HG02588 (cell line): ENCODE data around the gene LRMDA.
"Not testable (repeated sequence)": the region's sequence is repeated elsewhere in the genome, so short reads cannot be mapped to it uniquely, and the experiment has no call there.

Experiments used
- ATAC-seq: cut with Tn5 transposase; IDR thresholded peaks from one replicate; pipeline ENCODE4 v1.9.1; 2021; ENCODE audit warnings: mild to moderate bottlenecking, moderate library complexity; ENCODE audit not compliant: unreplicated experiment

The LRMDA gene

GRCh38 chr10:75502389-75502788 lies 71.0 kb downstream of the LRMDA start:
- no peak for ATAC-seq

GRCh38 chr10:75502838-75503237 lies 71.4 kb downstream of the LRMDA start:
- ATAC-seq: no peak

GRCh38 chr10:75505293-75505692 lies 73.9 kb downstream of the LRMDA start:
- no peak for ATAC-seq

DNA sequence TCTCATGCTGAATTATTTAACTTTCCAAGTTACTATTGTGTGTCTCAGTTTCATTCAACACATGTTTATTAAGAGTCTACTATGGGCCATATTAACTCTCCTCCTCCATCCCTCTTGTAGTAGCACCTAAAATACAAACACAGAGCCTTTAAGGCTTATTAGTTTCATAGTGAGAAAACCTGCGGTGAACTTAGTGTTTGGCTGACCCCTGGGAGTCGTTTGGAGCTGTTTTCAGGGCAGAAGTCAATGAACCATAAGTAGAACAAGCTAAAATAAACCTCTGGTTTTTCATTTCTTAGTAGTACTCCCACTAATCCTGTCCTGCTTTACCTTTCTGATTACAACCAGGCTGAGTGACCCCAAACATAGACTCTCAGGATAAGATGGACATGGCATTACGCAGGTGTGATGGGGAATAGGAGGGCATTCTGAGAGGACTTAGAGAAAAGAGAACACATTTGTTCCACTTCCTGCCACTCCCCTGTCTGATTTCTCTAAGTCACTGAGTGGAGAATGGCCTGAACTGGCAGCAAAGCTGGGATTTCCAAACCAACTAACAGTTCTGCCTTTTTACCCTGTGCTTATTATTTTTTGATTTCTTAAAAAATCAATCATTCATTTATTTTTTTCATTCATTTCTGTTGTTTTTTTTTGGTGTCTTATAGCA lies 74.5 kb downstream of the LRMDA start:
- peak; percentile 64 for ATAC-seq

- ATAC-seq: peak; percentile 6
These were observed 75.5 kb downstream of the LRMDA start for GRCh38 chr10:75506930-75507329.

DNA sequence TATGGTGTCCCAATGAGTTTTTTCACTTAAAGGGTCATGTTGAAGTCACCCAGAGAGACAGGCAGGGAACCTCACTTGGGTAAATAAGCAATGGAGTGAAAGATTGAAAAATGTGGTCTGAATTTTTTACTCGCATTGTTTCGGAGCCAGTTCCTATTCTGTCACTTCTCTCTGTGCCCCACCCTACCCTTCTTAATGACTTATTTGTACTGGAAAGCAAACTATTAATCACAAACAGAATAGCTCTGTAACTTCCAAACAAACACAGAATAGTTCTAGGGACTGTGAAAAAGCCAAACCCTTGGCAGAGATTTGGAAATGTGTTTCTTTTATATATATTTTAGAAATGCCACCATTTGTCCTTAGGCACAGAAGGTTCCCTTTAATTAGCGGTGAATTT lies 76.0 kb downstream of the LRMDA start:
- ATAC-seq: no peak

GRCh38 chr10:75508239-75508813 lies 76.9 kb downstream of the LRMDA start:
- ATAC-seq: no peak

DNA sequence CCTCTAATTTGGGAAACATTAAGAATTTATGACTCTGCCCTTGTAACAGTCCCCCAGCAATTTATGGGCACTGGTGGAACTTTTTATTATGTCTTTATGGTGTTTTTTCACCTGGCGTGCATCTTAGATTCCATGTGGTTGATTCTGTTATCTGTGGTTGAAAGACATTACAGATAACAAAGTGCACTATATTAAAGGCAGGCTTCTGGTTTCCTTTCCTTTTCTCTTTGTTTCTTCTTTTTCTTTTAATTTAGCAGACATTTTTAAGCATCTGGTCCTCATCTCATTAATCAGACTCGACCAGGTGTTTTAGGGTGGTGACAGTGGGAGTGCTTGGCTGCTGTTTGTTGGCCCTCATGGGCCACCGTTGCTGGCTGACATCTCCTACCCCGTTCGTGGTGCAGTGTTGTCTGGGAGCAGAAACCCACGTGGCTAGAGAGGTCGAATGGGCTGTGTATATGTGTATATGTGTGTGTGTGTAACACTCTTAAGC lies 77.4 kb downstream of the LRMDA start:
- no peak for ATAC-seq

GRCh38 chr10:75509706-75510105 lies 78.3 kb downstream of the LRMDA start:
- ATAC-seq: no peak

GRCh38 chr10:75511011-75511410 lies 79.6 kb downstream of the LRMDA start:
- no peak for ATAC-seq

- no peak for ATAC-seq
These were observed 80.9 kb downstream of the LRMDA start for GRCh38 chr10:75512203-75512933.

GRCh38 chr10:75513292-75513885 lies 82.0 kb downstream of the LRMDA start:
- no peak for ATAC-seq

DNA sequence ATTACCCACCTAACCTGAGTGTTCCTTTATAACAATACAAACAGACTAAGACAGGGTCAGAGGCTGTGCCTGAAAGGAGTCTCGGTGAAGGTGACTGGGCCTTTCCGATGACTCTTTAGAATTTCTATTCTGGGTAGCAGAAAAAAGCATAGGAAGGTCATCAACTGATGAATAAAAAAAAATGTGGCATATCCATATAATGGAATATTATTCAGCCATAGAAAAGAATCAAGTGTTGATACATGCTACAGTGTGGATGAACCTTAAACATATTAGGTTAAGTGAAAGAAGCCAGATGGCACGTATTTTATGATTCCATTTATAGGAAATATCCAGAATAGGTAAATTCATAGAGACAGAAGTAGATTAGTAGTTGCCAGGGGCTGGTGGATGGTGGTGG lies 83.4 kb downstream of the LRMDA start:
- ATAC-seq: no peak

GRCh38 chr10:75516154-75516553 lies 84.7 kb downstream of the LRMDA start:
- ATAC-seq: not testable (repeated sequence)

GRCh38 chr10:75519213-75519612 lies 87.8 kb downstream of the LRMDA start:
- not testable (repeated sequence) for ATAC-seq

DNA sequence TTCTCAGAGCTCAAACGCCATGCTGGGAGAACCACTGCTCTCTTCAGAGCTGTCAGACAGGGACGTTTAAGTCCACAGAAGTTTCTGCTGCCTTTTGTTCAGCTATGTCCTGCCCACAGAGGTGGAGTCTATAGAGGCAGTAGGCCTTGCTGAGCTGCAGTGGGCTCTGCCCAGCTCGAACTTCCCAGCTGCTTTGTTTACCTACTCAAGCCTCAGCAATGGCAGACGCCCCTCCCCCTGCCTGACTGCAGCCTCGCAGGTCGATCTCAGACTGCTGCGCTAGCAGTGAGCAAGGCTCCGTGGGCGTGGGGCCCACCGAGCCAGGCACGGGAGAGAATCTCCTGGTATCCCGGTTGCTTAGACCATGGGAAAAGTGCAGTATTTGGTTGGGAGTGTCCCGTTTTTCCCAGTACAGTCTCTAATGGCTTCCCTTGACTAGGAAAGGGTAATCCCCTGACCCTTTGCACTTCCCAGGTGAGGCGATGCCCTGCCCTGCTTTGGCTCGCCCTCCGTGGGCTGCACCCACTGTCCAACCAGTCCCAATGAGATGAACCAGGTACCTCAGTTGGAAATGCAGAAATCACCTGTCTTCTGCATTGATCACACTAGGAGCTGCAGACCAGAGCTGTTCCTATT lies 89.9 kb downstream of the LRMDA start:
- not testable (repeated sequence) for ATAC-seq

DNA sequence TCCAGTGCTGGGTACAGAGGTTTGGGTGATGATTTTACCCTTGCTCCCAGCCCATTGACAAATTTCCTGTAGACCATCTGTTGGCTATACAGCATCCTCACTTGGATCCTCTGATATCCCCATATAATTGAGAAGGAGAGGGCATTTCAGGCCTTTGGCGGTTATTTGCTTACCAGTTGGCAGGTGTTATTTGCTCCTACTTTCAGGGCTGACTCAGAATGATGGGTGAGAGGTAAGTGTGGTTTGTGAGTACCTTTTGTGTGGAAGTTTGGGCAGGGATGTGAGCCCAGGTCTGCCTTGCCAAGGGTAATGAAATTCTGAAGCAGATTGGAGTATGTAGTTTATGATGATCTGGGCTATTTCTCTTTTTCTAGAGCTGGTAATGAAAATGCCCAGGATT lies 93.6 kb downstream of the LRMDA start:
- ATAC-seq: no peak

DNA sequence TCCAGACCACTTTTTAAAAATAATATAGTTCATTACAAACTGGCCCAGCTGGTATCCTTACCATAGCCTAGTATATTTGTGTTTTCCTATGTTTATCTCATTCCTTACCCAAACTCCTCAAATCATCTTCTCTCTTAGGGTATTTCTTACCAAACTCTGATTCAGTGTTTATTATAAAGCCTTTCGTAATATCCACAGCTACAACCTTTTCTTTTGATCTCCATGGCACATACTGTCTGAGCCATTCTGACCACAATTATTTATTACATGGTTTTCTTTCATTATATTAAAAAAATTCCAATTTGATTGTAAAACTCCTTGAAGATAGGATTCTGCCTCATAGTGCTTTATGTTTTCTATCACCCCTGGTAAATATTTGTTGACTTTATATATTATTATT lies 94.2 kb downstream of the LRMDA start:
- ATAC-seq: no peak

- ATAC-seq: no peak
These were observed 96.1 kb downstream of the LRMDA start for GRCh38 chr10:75527542-75527941.

GRCh38 chr10:75528392-75528791 lies 97.0 kb downstream of the LRMDA start:
- ATAC-seq: no peak

GRCh38 chr10:75530299-75530698 lies 98.9 kb downstream of the LRMDA start:
- no peak for ATAC-seq
